HG03575 (cell line): Measurements from ENCODE around the gene KCNK16.
"Not testable (repeated sequence)": the region's sequence is repeated elsewhere in the genome, so short reads cannot be mapped to it uniquely, and the experiment has no call there.

Experiments
- ATAC-seq: cut with Tn5 transposase; IDR thresholded peaks from one replicate; pipeline ENCODE4 v1.9.1; 2021; ENCODE audit not compliant: unreplicated experiment, insufficient number of reproducible peaks, low FRiP score; ENCODE audit errors: extremely low read depth

Gene KCNK16

GRCh38 chr6:39289490-39289889 lies 33.0 kb downstream of the KCNK16 start:
- ATAC-seq = no peak

GRCh38 chr6:39287601-39288000 lies 34.9 kb downstream of the KCNK16 start:
- no peak for ATAC-seq

GRCh38 chr6:39286596-39286995 lies 35.9 kb downstream of the KCNK16 start:
- ATAC-seq = not testable (repeated sequence)

DNA sequence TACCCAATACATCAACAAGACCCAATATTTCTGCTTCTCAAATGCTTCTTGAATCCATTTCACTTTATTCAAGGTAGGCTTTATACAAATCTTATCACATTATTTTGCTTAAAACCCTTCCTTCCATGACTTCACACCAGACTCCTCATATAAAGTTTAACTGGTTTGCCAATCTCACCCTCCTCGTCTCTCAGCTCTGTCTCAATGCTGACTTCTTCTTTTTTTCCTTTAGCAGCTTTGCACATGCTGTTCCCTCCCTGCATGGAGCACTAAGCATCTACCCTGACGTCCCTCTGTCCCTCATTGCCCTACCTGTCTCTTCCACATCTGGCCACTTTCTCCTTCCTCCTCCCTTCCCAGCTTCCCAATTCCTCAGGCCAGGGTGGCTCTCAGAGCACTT lies 39.7 kb downstream of the KCNK16 start:
- no peak for ATAC-seq

GRCh38 chr6:39281312-39281980 lies 41.1 kb downstream of the KCNK16 start:
- ATAC-seq = no peak

DNA sequence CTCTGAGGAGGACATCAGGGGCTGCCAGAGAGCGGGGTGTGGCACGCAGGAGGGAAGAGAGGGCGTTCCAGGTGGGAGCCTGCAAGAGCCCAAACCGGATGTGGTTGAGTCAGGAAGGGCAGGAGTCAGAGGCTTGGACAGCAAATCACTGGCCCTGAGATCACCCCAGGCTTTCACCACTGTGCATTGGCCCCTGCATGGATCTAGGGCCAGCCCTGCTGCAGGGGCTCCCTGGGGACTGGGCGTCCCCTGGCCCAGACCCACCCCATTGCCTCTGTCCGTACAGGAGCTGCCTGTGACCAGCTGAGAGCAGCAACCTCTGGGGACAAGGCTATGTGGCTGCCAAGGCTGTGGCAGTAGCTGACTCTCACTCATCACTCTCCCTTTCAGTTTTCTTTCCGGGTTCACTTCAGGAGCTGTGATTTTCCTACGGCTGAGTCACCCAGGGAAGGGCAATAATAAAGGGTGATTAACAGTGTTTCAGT lies 42.2 kb downstream of the KCNK16 start:
- no peak for ATAC-seq

- ATAC-seq = no peak
These were observed 43.0 kb downstream of the KCNK16 start for GRCh38 chr6:39279539-39279938.

DNA sequence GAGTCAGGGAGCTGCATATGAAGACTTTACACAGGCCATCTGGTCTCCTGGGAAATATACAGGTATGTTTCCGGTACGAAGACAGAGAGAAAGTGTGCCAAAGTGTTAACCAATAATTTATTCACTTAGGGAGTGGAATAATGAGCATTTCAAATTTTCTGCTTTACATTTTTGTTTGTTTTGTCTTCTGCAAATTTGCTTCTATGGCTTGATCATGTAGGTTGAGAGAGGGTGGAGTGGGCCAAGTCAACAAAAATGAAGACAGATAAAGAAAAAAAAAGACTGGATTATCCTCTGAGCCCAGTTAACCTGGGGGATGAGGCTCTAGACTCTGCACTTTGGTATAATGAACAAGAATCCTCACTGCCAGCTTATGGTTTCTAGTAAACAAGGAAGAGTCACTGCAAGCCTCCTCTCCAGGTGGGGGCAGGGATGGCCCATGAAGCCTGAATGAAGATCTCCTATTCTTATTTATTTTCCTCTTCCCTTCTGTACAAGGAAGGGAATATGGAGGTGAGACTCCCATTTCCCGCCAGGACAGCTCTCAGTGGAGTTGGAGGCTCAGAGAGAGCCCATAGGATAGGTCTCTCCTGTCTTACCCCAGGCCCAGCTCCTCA lies 46.0 kb downstream of the KCNK16 start:
- no peak for ATAC-seq

DNA sequence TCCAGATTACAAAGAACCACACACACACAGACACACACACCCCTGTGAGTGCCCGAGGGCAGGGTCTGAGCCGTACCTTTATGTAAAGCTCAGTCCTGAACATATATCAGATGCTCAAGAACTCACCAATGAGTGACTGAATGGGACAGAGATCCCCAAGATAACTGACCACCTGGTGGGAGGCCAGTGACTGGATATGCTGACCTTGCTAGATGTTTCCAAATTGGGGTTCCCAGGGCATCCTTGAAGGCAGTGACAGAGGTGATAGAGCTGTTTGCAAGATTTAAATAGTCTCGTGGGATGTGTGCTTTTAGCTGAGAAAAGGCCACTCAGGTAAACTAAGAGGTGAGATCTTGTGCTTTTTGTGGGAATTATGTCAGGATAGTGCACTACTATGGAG lies 47.6 kb downstream of the KCNK16 start:
- ATAC-seq = no peak

DNA sequence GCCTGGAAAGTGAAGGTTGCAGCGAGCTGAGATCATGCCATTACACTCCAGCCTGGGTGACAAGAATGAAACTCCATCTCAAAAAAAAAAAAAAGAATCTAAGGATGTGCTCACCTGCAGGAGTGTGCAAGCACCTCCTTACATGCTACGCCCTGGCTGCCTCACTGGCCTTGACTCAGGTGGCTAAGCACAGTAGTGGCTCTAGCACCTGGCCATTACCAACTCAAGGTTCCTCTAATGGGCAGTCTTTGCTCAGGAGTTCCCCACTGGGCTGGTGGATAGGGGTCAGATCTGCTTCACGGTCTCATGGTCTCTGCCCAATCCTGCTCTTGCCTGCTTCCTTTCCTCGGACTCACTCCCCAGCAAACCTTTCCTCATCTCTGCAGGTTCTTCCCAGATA lies 48.0 kb downstream of the KCNK16 start:
- no peak for ATAC-seq

- no peak for ATAC-seq
These were observed 49.1 kb downstream of the KCNK16 start for GRCh38 chr6:39273406-39273821.

DNA sequence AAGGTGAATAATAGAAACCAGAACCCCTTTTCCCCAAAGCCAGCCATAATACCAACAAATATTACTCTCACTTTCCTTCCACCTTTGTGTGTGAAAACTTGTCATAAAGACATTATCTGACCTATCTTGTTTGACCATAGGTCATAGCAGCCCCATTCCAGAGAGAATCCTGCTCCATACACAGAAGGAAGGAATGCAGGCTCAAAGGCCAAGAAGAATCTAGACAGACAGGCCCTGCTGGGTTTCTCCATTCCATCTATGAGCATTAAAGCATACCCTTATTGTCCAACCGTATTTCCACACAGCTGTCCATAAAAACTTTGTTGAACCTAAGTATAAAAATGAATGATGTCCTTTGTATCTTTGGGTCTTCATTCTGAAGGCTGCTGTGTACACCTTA lies 52.5 kb downstream of the KCNK16 start:
- ATAC-seq = no peak

GRCh38 chr6:39268721-39269120 lies 53.8 kb downstream of the KCNK16 start:
- ATAC-seq = no peak

- no peak for ATAC-seq
These were observed 54.3 kb downstream of the KCNK16 start for GRCh38 chr6:39268171-39268570.

DNA sequence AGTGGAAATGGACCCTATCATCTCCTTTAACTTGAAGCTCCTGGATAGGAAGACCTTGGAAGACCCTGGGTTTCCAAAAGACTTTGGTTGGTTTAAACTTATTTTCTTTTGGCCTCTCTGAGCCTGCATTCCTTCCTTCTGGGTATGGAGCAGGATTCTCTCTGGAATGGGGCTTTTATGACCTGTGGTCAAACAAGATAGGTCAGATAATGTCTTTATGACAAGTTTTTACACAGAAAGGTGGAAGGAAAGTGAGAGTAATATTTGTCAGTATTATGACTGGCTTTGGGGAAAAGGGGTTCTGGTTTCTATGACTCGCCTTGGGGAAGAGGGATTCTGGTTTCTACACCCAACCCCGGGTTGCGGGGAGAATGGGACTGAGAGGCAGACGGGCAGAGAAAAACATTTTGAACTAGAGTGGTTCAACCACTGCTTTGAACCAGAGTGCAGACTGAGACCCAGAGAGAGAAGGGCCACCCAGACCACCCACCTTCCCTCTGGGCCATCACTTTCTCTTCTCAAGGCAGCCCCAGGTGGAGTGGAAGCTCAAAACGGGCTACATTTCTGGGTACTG lies 55.6 kb downstream of the KCNK16 start:
- no peak for ATAC-seq

- ATAC-seq = no peak
These were observed 56.1 kb downstream of the KCNK16 start for GRCh38 chr6:39266375-39266774.
